NT2/D1 (cell line): ENCODE results near the gene NAA16.

ENCODE experiments used
- SUZ12 ChIP-seq: IDR thresholded peaks from 2 replicates; pipeline ENCODE4 v1.6.1; 2011; ENCODE audit not compliant: insufficient read length, insufficient read depth; ENCODE audit errors: extremely low read depth
- YY1 ChIP-seq: IDR thresholded peaks from 2 replicates; pipeline ENCODE4 v1.6.1; 2011; ENCODE audit not compliant: insufficient read length, insufficient read depth
- ZNF274 ChIP-seq: IDR thresholded peaks from 2 replicates; pipeline ENCODE4 v1.6.1; 2011; ENCODE audit warnings: mild to moderate bottlenecking, low read depth, low read length

- TF ChIP-seq ZNF274 (no peak), SUZ12 (no peak), YY1 (no peak)
Measured at GRCh38 chr13:41274881-41275280, 36.2 kb upstream of the NAA16 start.
